ENCODE measurements around the gene TAS2R50. TPM values are rescaled to one million over a fixed set of nuclear protein-coding genes. Genes with fewer than 3 reads are reported as not detected.

Gene TAS2R50
- total and polyA plus RNA-seq, 8 donors: 0.17 to 1.1 (median 0.29) TPM; not detected in 1

DNA sequence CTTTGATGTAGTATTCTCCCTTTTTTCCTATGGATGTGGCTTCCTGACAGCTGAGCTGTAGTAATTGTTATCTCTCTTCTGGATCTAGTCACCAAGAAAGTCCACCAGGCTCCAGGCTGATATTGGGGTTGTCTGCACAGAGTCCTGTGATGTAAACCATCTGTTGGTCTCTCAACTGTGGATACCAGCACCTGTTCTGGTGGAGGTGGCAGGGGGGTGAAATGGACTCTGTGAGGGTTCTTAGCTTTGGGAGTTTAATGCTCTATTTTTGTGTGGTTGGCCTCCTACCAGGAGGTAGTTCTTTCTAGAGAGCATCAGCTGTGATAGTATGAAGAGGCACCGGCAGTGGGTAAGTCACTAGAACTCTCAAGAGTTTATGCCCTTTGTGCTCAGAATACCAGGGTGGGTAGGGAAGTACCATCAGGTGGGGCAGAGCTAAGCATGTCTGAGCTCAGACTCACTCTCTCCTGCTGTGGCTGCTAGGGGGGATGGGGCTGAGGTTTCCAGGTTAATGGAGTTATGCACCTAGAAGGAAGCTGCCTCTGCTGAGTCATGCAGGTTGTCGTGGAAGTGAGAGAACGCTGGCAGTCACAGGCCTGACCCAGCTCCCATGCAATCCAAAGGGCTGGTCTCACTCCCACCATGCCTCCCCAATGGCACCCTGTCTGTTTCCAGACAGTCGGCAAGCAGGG is 44.6 kb downstream of the TAS2R50 start:
- ATAC-seq: peak; percentile 52
- Histone ChIP-seq H3K27ac (no peak overlapping the region), H3K9me3 (peaks cover 0 to 3% of the 10 kb centered on the region in 2 donors), H3K27me3 (no peaks in the 10 kb centered on the region), H3K4me3 (no peak overlapping the region), H3K36me3 (no peaks in the 10 kb centered on the region), H3K4me1 (no peaks in the 10 kb centered on the region)
- TF ChIP-seq CTCF (IDR thresholded peaks at IDR 0.05): no peak
- intact Hi-C loops (cut with DNase I): no loop called here
- DNase-seq: peak in 2 of 4 donors; percentile 14 to 32

DNA sequence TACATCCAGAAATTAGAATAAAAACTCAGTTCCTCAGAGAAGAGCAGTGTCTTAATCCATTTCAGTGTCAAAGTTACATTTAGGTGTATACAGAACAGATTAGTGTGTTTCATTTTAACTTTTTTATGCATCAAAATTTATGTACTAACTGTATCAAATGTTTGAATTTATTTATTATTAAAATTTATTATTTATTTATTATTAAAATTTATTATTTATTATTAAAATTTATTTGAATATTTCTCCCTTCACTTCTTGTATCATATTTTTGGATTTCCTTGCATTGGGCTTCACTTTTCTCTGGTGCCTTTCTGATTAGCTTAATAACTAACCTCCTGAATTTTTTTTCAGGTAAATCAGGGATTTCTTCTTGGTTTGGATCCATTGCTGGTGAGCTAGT is 45.3 kb downstream of the TAS2R50 start:
- H3K27ac ChIP-seq: no peak overlapping the region
- TF ChIP-seq CTCF (IDR thresholded peaks at IDR 0.05): no peak
- DNase-seq (no peak), ATAC-seq (no peak)
- H3K4me1 ChIP-seq: no peaks in the 10 kb centered on the region
- intact Hi-C loops (cut with DNase I): no loop called here
- no peaks in the 10 kb centered on the region for H3K27me3 ChIP-seq
- H3K4me3 ChIP-seq: no peak overlapping the region
- H3K36me3 ChIP-seq: no peaks in the 10 kb centered on the region
- peaks cover 0 to 1% of the 10 kb centered on the region in 2 donors for H3K9me3 ChIP-seq

GRCh38 chr12:10940389-10940788 is 46.3 kb downstream of the TAS2R50 start:
- DNase-seq (no peak), ATAC-seq (no peak)
- Histone ChIP-seq H3K9me3 (peaks cover 0 to 1% of the 10 kb centered on the region in 2 donors), H3K27me3 (no peaks in the 10 kb centered on the region), H3K27ac (no peak overlapping the region), H3K4me1 (no peaks in the 10 kb centered on the region), H3K36me3 (no peaks in the 10 kb centered on the region), H3K4me3 (no peak overlapping the region)
- intact Hi-C loops (cut with DNase I): no loop called here
- no peak for TF ChIP-seq CTCF (IDR thresholded peaks at IDR 0.05)

GRCh38 chr12:10939163-10939562 is 47.5 kb downstream of the TAS2R50 start, which contains the start of gene TAS2R14:
TAS2R14 (minus strand) TSS chr12:10939263; CDS start chr12:10939207, 56 bp downstream.
- Histone ChIP-seq H3K27me3 (no peaks in the 10 kb centered on the region), H3K4me3 (no peak within 1 kb of the TSS), H3K9me3 (no peaks in the 10 kb centered on the region), H3K4me1 (no peaks in the 10 kb centered on the region), H3K27ac (no peak within 1 kb of the TSS), H3K36me3 (no peaks in the 10 kb centered on the region)
- intact Hi-C loops (cut with DNase I): no loop called here
- ATAC-seq (no peak), DNase-seq (no peak)
- TF ChIP-seq CTCF (IDR thresholded peaks at IDR 0.05): no peak

- DNase-seq (no peak), ATAC-seq (no peak)
- H3K9me3 ChIP-seq: no peaks in the 10 kb centered on the region
- intact Hi-C loops (cut with DNase I): no loop called here
- no peak for TF ChIP-seq CTCF (IDR thresholded peaks at IDR 0.05)
- H3K27ac ChIP-seq: no peak overlapping the region
- no peaks in the 10 kb centered on the region for H3K36me3 ChIP-seq
- H3K4me3 ChIP-seq: no peak overlapping the region
- no peaks in the 10 kb centered on the region for H3K4me1 ChIP-seq
- H3K27me3 ChIP-seq: no peaks in the 10 kb centered on the region
These were observed 50.2 kb downstream of the TAS2R50 start for GRCh38 chr12:10936506-10936905.

Other genes starting within 250 kb of the TAS2R50 start
- not detected for gene TAS2R7, start 184.3 kb downstream of the TAS2R50 start, total RNA-seq
- gene TAS2R7, start 184.3 kb downstream of the TAS2R50 start, polyA plus RNA-seq (ENCODE audit: insufficient read length in 6 of 6): not detected
- not detected for gene TAS2R8, start 179.6 kb downstream of the TAS2R50 start, total RNA-seq
- not detected for gene TAS2R8, start 179.6 kb downstream of the TAS2R50 start, polyA plus RNA-seq (ENCODE audit: insufficient read length in 6 of 6)
- not detected for gene TAS2R9, start 176.7 kb downstream of the TAS2R50 start, total RNA-seq
- not detected for gene TAS2R9, start 176.7 kb downstream of the TAS2R50 start, polyA plus RNA-seq (ENCODE audit: insufficient read length in 6 of 6)
- gene TAS2R10, start 160.6 kb downstream of the TAS2R50 start, total RNA-seq: under 1 TPM in 1 of 2 donors, not detected in 1; 0.37 TPM
- gene TAS2R10, start 160.6 kb downstream of the TAS2R50 start, polyA plus RNA-seq (ENCODE audit: insufficient read length in 6 of 6): 1 to 10 TPM; 1.9 to 3.3 (median 2.8) TPM
- 1 to 10 TPM; 1.2 to 1.4 TPM for gene PRR4, start 137.4 kb downstream of the TAS2R50 start, total RNA-seq
- gene PRR4, start 137.4 kb downstream of the TAS2R50 start, polyA plus RNA-seq (ENCODE audit: insufficient read length in 6 of 6): 10 to 100 TPM in 3 of 6 donors, 1 to 10 TPM in 3; 7.5 to 19.8 (median 10.6) TPM
- 10 to 100 TPM; 10.6 to 12.0 TPM for gene PRH1, start 102.7 kb downstream of the TAS2R50 start, total RNA-seq
- gene PRH1, start 102.7 kb downstream of the TAS2R50 start, polyA plus RNA-seq (ENCODE audit: insufficient read length in 6 of 6): 10 to 100 TPM; 13.1 to 17.2 (median 16.0) TPM
- gene TAS2R13, start 77.3 kb downstream of the TAS2R50 start, total RNA-seq: 1 to 10 TPM in 1 of 2 donors, under 1 TPM in 1; 0.99 to 1.0 TPM
- gene TAS2R13, start 77.3 kb downstream of the TAS2R50 start, polyA plus RNA-seq (ENCODE audit: insufficient read length in 6 of 6): under 1 TPM in 4 of 6 donors, not detected in 2; 0.14 to 0.59 (median 0.22) TPM
- not detected for gene PRH2, start 57.7 kb downstream of the TAS2R50 start, total RNA-seq
- 1 to 10 TPM in 1 of 6 donors, under 1 TPM in 5; 0.33 to 1.1 (median 0.67) TPM for gene PRH2, start 57.7 kb downstream of the TAS2R50 start, polyA plus RNA-seq (ENCODE audit: insufficient read length in 6 of 6)
- 1 to 10 TPM; 1.2 to 1.9 TPM for gene TAS2R14, start 47.6 kb downstream of the TAS2R50 start, total RNA-seq
- 1 to 10 TPM; 3.8 to 5.0 (median 4.8) TPM for gene TAS2R14, start 47.6 kb downstream of the TAS2R50 start, polyA plus RNA-seq (ENCODE audit: insufficient read length in 6 of 6)
- 1 to 10 TPM; 1.6 to 1.7 TPM for gene TAS2R20, start 11.4 kb upstream of the TAS2R50 start, total RNA-seq
- 1 to 10 TPM; 2.3 to 3.6 (median 3.1) TPM for gene TAS2R20, start 11.4 kb upstream of the TAS2R50 start, polyA plus RNA-seq (ENCODE audit: insufficient read length in 6 of 6)
- 1 to 10 TPM; 2.0 to 3.3 TPM for gene TAS2R19, start 35.7 kb upstream of the TAS2R50 start, total RNA-seq
- 1 to 10 TPM; 1.5 to 3.3 (median 2.2) TPM for gene TAS2R19, start 35.7 kb upstream of the TAS2R50 start, polyA plus RNA-seq (ENCODE audit: insufficient read length in 6 of 6)
- gene TAS2R31, start 44.5 kb upstream of the TAS2R50 start, total RNA-seq: 1 to 10 TPM; 2.1 to 3.4 TPM
- gene TAS2R31, start 44.5 kb upstream of the TAS2R50 start, polyA plus RNA-seq (ENCODE audit: insufficient read length in 6 of 6): 1 to 10 TPM; 1.2 to 2.9 (median 2.2) TPM
- 1 to 10 TPM; 1.0 to 1.4 TPM for gene TAS2R46, start 75.4 kb upstream of the TAS2R50 start, total RNA-seq
- gene TAS2R46, start 75.4 kb upstream of the TAS2R50 start, polyA plus RNA-seq (ENCODE audit: insufficient read length in 6 of 6): under 1 TPM in 4 of 6 donors, not detected in 2; 0.20 to 0.37 (median 0.31) TPM
- gene TAS2R43, start 105.4 kb upstream of the TAS2R50 start, total RNA-seq: under 1 TPM; 0.52 to 0.71 TPM
- gene TAS2R43, start 105.4 kb upstream of the TAS2R50 start, polyA plus RNA-seq (ENCODE audit: insufficient read length in 6 of 6): under 1 TPM; 0.38 to 0.78 (median 0.60) TPM
- gene TAS2R30, start 147.7 kb upstream of the TAS2R50 start, total RNA-seq: 1 to 10 TPM; 1.9 to 3.1 TPM
- gene TAS2R30, start 147.7 kb upstream of the TAS2R50 start, polyA plus RNA-seq (ENCODE audit: insufficient read length in 6 of 6): under 1 TPM; 0.20 to 0.81 (median 0.35) TPM
- 10 to 100 TPM in 1 of 2 donors, 1 to 10 TPM in 1; 9.5 to 10.3 TPM for gene SMIM10L1, start 184.3 kb upstream of the TAS2R50 start, total RNA-seq
- gene SMIM10L1, start 184.3 kb upstream of the TAS2R50 start, polyA plus RNA-seq (ENCODE audit: insufficient read length in 6 of 6): 10 to 100 TPM; 13.0 to 15.5 (median 13.3) TPM
- not detected for gene TAS2R42, start 200.0 kb upstream of the TAS2R50 start, total RNA-seq
- gene TAS2R42, start 200.0 kb upstream of the TAS2R50 start, polyA plus RNA-seq (ENCODE audit: insufficient read length in 6 of 6): under 1 TPM in 1 of 6 donors, not detected in 5; 0.15 TPM

All from left lung (tissue), 10 donors.